Sigmoid colon (tissue), 4 donors: ENCODE measurements around the gene IL17REL.

ENCODE experiments used
- CTCF ChIP-seq, 4 experiments: fragments of 450-650 bp in 3 of 4; fragments of 200-600 bp in 1 of 4; IDR thresholded peaks; one replicate each; pipeline ENCODE4 v1.5.1; 2016 to 2019; ENCODE audit warnings: antibody characterized with exemption in 4 of 4, mild to moderate bottlenecking in 3 of 4, moderate library complexity in 2 of 4
- EP300 ChIP-seq, 4 donors: sonication (generic); formaldehyde crosslinking; IDR thresholded peaks; one replicate each; pipeline ENCODE4 v1.6.1; 2017; ENCODE audit warnings: antibody characterized with exemption in 4 of 4
- POLR2A ChIP-seq, 2 donors: fragments of 450-650 bp; IDR thresholded peaks; one replicate each; pipeline ENCODE4 v1.6.1; 2016; ENCODE audit warnings: antibody characterized with exemption in 2 of 2, mild to moderate bottlenecking in 2 of 2, moderate library complexity in 2 of 2

GRCh38 chr22:50058906-50059880 lies 46.6 kb upstream of the IL17REL start:
- TF ChIP-seq CTCF (IDR thresholded peaks at IDR 0.05), result no peak
- no peak for TF ChIP-seq POLR2A (IDR thresholded peaks at IDR 0.05)
- no peak for TF ChIP-seq EP300 (IDR thresholded peaks at IDR 0.05)
